ENCODE results near the gene GRK3.

GRK3 gene

GRCh38 chr22:25714739-25715138, 150.3 kb downstream of the GRK3 start:
- Histone ChIP-seq H3K27ac (ENCODE audit: low read depth in 2 of 2, low read length in 2 of 2) (no peak overlapping the region), H3K9me3 (ENCODE audit: control insufficient read depth in 2 of 2, low read length in 2 of 2) (no peaks in the 10 kb centered on the region), H3K4me3 (ENCODE audit: low read length in 2 of 2) (no peak overlapping the region), H3K9ac (ENCODE audit: low read depth in 1 of 2, low read length in 2 of 2) (no peak overlapping the region), H3K4me1 (ENCODE audit: control insufficient read depth in 2 of 2, insufficient read depth in 2 of 2, low read length in 2 of 2) (no peaks in the 10 kb centered on the region), H3K27me3 (ENCODE audit: control insufficient read depth in 2 of 2, insufficient read depth in 2 of 2, low read length in 2 of 2) (no peaks in the 10 kb centered on the region), H3K36me3 (ENCODE audit: control insufficient read depth in 2 of 2, insufficient read depth in 2 of 2, low read length in 2 of 2) (no peaks in the 10 kb centered on the region)

- Histone ChIP-seq H3K27me3 (ENCODE audit: control insufficient read depth in 2 of 2, insufficient read depth in 2 of 2, low read length in 2 of 2) (no peaks in the 10 kb centered on the region), H3K27ac (ENCODE audit: low read depth in 2 of 2, low read length in 2 of 2) (no peak overlapping the region), H3K4me3 (ENCODE audit: low read length in 2 of 2) (no peak overlapping the region), H3K36me3 (ENCODE audit: control insufficient read depth in 2 of 2, insufficient read depth in 2 of 2, low read length in 2 of 2) (no peaks in the 10 kb centered on the region), H3K4me1 (ENCODE audit: control insufficient read depth in 2 of 2, insufficient read depth in 2 of 2, low read length in 2 of 2) (no peaks in the 10 kb centered on the region), H3K9ac (ENCODE audit: low read depth in 1 of 2, low read length in 2 of 2) (no peak overlapping the region), H3K9me3 (ENCODE audit: control insufficient read depth in 2 of 2, low read length in 2 of 2) (no peaks in the 10 kb centered on the region)
Measured at GRCh38 chr22:25716637-25717036, 152.2 kb downstream of the GRK3 start.

- Histone ChIP-seq H3K9me3 (ENCODE audit: control insufficient read depth in 2 of 2, low read length in 2 of 2) (no peaks in the 10 kb centered on the region), H3K4me3 (ENCODE audit: low read length in 2 of 2) (no peak overlapping the region), H3K27me3 (ENCODE audit: control insufficient read depth in 2 of 2, insufficient read depth in 2 of 2, low read length in 2 of 2) (no peaks in the 10 kb centered on the region), H3K36me3 (ENCODE audit: control insufficient read depth in 2 of 2, insufficient read depth in 2 of 2, low read length in 2 of 2) (no peaks in the 10 kb centered on the region), H3K9ac (ENCODE audit: low read depth in 1 of 2, low read length in 2 of 2) (no peak overlapping the region), H3K27ac (ENCODE audit: low read depth in 2 of 2, low read length in 2 of 2) (no peak overlapping the region), H3K4me1 (ENCODE audit: control insufficient read depth in 2 of 2, insufficient read depth in 2 of 2, low read length in 2 of 2) (no peaks in the 10 kb centered on the region)
Measured at GRCh38 chr22:25718135-25718840, 153.8 kb downstream of the GRK3 start.

DNA sequence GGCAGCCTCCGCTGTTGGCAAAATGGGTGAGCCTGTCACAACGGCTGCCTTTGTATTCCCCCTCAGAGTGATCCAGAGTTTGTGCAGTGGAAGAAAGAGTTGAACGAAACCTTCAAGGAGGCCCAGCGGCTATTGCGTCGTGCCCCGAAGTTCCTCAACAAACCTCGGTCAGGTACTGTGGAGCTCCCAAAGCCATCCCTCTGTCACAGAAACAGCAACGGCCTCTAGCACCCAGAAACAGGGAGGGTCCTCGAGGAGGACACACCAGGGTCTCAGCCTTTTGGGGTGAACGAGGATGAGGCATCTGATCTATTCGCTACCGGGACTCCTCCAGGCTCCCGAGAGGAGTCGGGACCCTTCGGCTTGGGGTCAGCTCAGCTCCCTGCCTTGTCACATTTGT, 157.7 kb downstream of the GRK3 start:
- H3K36me3 ChIP-seq (ENCODE audit: control insufficient read depth in 2 of 2, insufficient read depth in 2 of 2, low read length in 2 of 2) = no peaks in the 10 kb centered on the region
- H3K9ac ChIP-seq (ENCODE audit: low read depth in 1 of 2, low read length in 2 of 2) = no peak overlapping the region
- no peak overlapping the region for H3K4me3 ChIP-seq (ENCODE audit: low read length in 2 of 2)
- no peak overlapping the region for H3K27ac ChIP-seq (ENCODE audit: low read depth in 2 of 2, low read length in 2 of 2)
- H3K9me3 ChIP-seq (ENCODE audit: control insufficient read depth in 2 of 2, low read length in 2 of 2) = no peaks in the 10 kb centered on the region
- no peaks in the 10 kb centered on the region for H3K4me1 ChIP-seq (ENCODE audit: control insufficient read depth in 2 of 2, insufficient read depth in 2 of 2, low read length in 2 of 2)
- no peaks in the 10 kb centered on the region for H3K27me3 ChIP-seq (ENCODE audit: control insufficient read depth in 2 of 2, insufficient read depth in 2 of 2, low read length in 2 of 2)

GRCh38 chr22:25722626-25723025, 158.2 kb downstream of the GRK3 start:
- Histone ChIP-seq H3K27ac (ENCODE audit: low read depth in 2 of 2, low read length in 2 of 2) (no peak overlapping the region), H3K36me3 (ENCODE audit: control insufficient read depth in 2 of 2, insufficient read depth in 2 of 2, low read length in 2 of 2) (no peaks in the 10 kb centered on the region), H3K27me3 (ENCODE audit: control insufficient read depth in 2 of 2, insufficient read depth in 2 of 2, low read length in 2 of 2) (no peaks in the 10 kb centered on the region), H3K4me1 (ENCODE audit: control insufficient read depth in 2 of 2, insufficient read depth in 2 of 2, low read length in 2 of 2) (no peaks in the 10 kb centered on the region), H3K4me3 (ENCODE audit: low read length in 2 of 2) (no peak overlapping the region), H3K9ac (ENCODE audit: low read depth in 1 of 2, low read length in 2 of 2) (no peak overlapping the region), H3K9me3 (ENCODE audit: control insufficient read depth in 2 of 2, low read length in 2 of 2) (no peaks in the 10 kb centered on the region)

GRCh38 chr22:25726241-25726640, 161.8 kb downstream of the GRK3 start:
- Histone ChIP-seq H3K27ac (ENCODE audit: low read depth in 2 of 2, low read length in 2 of 2) (no peak overlapping the region), H3K9me3 (ENCODE audit: control insufficient read depth in 2 of 2, low read length in 2 of 2) (no peaks in the 10 kb centered on the region), H3K4me1 (ENCODE audit: control insufficient read depth in 2 of 2, insufficient read depth in 2 of 2, low read length in 2 of 2) (no peaks in the 10 kb centered on the region)

DNA sequence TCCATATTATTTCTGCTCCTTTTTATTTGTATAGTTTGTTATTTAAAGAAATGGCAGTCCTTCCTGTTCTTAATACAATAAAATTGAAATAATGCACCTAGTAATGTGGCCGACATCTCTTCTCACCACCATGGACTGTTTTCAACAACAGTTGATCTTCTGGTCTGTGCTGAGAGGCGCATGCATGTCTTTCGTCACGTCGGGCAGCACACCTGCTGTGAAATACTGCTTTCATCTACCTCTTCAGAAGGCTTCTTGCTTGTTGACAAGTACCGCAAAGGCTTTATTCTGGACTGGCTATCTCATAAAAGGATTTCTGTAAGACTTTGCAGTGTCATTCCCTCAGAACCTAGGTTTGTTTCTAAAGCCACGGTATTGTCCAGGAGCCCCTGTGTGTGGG, 163.6 kb downstream of the GRK3 start:
- H3K4me1 ChIP-seq (ENCODE audit: control insufficient read depth in 2 of 2, insufficient read depth in 2 of 2, low read length in 2 of 2) = no peaks in the 10 kb centered on the region
- H3K4me3 ChIP-seq (ENCODE audit: low read length in 2 of 2) = no peak overlapping the region
- H3K9ac ChIP-seq (ENCODE audit: low read depth in 1 of 2, low read length in 2 of 2) = no peak overlapping the region
- no peaks in the 10 kb centered on the region for H3K27me3 ChIP-seq (ENCODE audit: control insufficient read depth in 2 of 2, insufficient read depth in 2 of 2, low read length in 2 of 2)
- no peaks in the 10 kb centered on the region for H3K9me3 ChIP-seq (ENCODE audit: control insufficient read depth in 2 of 2, low read length in 2 of 2)
- no peak overlapping the region for H3K27ac ChIP-seq (ENCODE audit: low read depth in 2 of 2, low read length in 2 of 2)
- H3K36me3 ChIP-seq (ENCODE audit: control insufficient read depth in 2 of 2, insufficient read depth in 2 of 2, low read length in 2 of 2) = no peaks in the 10 kb centered on the region

More at GRCh38 chr22:25726241-25726640, 161.8 kb downstream of the GRK3 start:
- no peak overlapping the region for H3K4me3 ChIP-seq (ENCODE audit: low read length in 2 of 2)
- no peaks in the 10 kb centered on the region for H3K27me3 ChIP-seq (ENCODE audit: control insufficient read depth in 2 of 2, insufficient read depth in 2 of 2, low read length in 2 of 2)
- H3K9ac ChIP-seq (ENCODE audit: low read depth in 1 of 2, low read length in 2 of 2) = no peak overlapping the region
- H3K36me3 ChIP-seq (ENCODE audit: control insufficient read depth in 2 of 2, insufficient read depth in 2 of 2, low read length in 2 of 2) = no peaks in the 10 kb centered on the region

- Histone ChIP-seq H3K4me3 (ENCODE audit: low read length in 2 of 2) (no peak overlapping the region), H3K27ac (ENCODE audit: low read depth in 2 of 2, low read length in 2 of 2) (no peak overlapping the region), H3K9me3 (ENCODE audit: control insufficient read depth in 2 of 2, low read length in 2 of 2) (no peaks in the 10 kb centered on the region), H3K27me3 (ENCODE audit: control insufficient read depth in 2 of 2, insufficient read depth in 2 of 2, low read length in 2 of 2) (no peaks in the 10 kb centered on the region), H3K9ac (ENCODE audit: low read depth in 1 of 2, low read length in 2 of 2) (no peak overlapping the region), H3K36me3 (ENCODE audit: control insufficient read depth in 2 of 2, insufficient read depth in 2 of 2, low read length in 2 of 2) (no peaks in the 10 kb centered on the region), H3K4me1 (ENCODE audit: control insufficient read depth in 2 of 2, insufficient read depth in 2 of 2, low read length in 2 of 2) (no peaks in the 10 kb centered on the region)
Measured at GRCh38 chr22:25729016-25729995, 164.8 kb downstream of the GRK3 start.

DNA sequence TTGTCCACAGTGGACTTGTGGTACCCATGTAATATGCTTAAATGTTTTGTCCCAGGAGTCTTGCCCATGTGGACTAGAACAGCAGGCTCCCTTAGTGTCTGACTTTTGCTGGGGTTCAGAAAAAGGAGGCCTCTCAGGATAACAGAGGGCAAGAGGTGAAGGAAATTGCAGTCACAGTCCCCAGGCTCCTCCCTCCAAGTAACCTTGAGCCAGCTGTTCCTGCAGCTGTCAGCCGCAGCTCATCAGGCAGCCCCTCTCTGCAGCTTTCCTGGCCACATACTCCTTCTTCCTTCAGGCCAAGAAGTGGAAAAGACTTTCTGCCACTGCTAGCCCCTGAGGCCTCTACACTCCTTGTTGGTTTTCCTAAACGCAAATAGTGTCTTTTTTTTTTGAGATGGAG, 171.2 kb downstream of the GRK3 start:
- Histone ChIP-seq H3K27ac (ENCODE audit: low read depth in 2 of 2, low read length in 2 of 2) (no peak overlapping the region), H3K4me1 (ENCODE audit: control insufficient read depth in 2 of 2, insufficient read depth in 2 of 2, low read length in 2 of 2) (no peaks in the 10 kb centered on the region), H3K9me3 (ENCODE audit: control insufficient read depth in 2 of 2, low read length in 2 of 2) (no peaks in the 10 kb centered on the region), H3K9ac (ENCODE audit: low read depth in 1 of 2, low read length in 2 of 2) (no peak overlapping the region), H3K36me3 (ENCODE audit: control insufficient read depth in 2 of 2, insufficient read depth in 2 of 2, low read length in 2 of 2) (no peaks in the 10 kb centered on the region), H3K4me3 (ENCODE audit: low read length in 2 of 2) (no peak overlapping the region), H3K27me3 (ENCODE audit: control insufficient read depth in 2 of 2, insufficient read depth in 2 of 2, low read length in 2 of 2) (no peaks in the 10 kb centered on the region)

- H3K27ac ChIP-seq (ENCODE audit: low read depth in 2 of 2, low read length in 2 of 2) = no peak overlapping the region
- H3K4me1 ChIP-seq (ENCODE audit: control insufficient read depth in 2 of 2, insufficient read depth in 2 of 2, low read length in 2 of 2) = no peaks in the 10 kb centered on the region
- no peaks in the 10 kb centered on the region for H3K9me3 ChIP-seq (ENCODE audit: control insufficient read depth in 2 of 2, low read length in 2 of 2)
- no peaks in the 10 kb centered on the region for H3K27me3 ChIP-seq (ENCODE audit: control insufficient read depth in 2 of 2, insufficient read depth in 2 of 2, low read length in 2 of 2)
- no peak overlapping the region for H3K9ac ChIP-seq (ENCODE audit: low read depth in 1 of 2, low read length in 2 of 2)
- no peaks in the 10 kb centered on the region for H3K36me3 ChIP-seq (ENCODE audit: control insufficient read depth in 2 of 2, insufficient read depth in 2 of 2, low read length in 2 of 2)
- H3K4me3 ChIP-seq (ENCODE audit: low read length in 2 of 2) = no peak overlapping the region
Measured at GRCh38 chr22:25736378-25737011, 172.0 kb downstream of the GRK3 start.

Data from mucosa of rectum (tissue), 2 donors.